HG03565 (cell line): Measurements from ENCODE around the gene SLC49A4.

ENCODE experiments used
- ATAC-seq: cut with Tn5 transposase; IDR thresholded peaks from one replicate; pipeline ENCODE4 v1.9.1; 2021; ENCODE audit warnings: mild to moderate bottlenecking, moderate library complexity; ENCODE audit not compliant: unreplicated experiment

The SLC49A4 gene

DNA sequence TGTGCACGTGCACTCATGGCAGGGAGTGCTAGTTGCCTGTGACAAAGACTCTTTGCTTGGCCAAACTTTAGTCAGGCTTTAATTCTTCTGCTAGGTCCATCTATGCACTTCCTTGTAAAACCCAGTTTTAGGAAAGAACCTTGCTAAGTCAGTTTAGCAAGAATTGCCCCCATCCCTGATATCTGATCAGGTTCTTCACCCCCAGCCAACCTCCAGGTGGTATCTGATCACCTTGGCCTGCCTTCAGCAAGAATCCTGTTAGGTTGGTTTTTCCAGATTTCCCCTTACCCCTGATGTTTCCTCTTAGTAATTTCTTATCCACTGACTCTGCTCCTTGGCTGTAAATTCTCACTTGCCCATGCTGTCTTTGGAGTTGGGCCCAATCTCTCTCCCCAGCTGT lies 9.6 kb upstream of the SLC49A4 start:
- ATAC-seq = no peak

DNA sequence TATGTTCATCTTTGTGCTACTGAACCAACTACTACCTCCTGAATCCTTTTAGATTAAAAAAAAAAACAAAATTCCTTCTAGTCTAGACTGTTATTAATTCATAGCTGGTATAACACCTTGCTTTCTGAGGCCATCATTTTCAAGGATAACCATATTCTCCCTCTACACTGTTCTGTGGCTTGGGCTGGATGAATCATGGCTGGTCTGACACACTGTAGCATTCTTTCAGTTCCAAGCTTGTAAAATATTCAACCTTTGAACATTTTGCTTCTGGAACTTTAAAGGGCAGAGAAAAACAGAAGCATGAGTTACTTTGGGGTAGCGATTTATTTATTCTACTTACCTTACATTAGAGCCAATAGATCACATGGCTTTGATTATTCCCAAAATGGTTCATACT lies 8.8 kb upstream of the SLC49A4 start:
- ATAC-seq = no peak

DNA sequence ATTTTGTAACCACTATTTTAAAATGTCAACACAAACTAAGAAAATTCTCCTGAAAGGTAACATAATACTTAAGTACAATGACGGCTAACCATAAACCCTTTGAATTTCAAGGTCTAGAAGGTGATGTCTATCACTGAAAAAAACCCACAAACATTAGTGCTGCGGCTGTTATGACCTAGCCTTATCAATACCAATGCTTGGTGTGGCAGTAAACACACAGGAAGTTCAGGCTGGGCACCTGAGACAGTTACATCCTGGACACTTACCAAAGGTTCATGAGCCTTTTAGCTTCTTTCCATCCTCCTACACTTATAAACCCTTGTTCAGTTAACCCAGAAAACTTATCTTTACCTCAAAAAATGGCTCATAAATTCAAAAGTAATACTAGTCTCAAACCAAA lies 7.0 kb upstream of the SLC49A4 start:
- ATAC-seq = no peak

DNA sequence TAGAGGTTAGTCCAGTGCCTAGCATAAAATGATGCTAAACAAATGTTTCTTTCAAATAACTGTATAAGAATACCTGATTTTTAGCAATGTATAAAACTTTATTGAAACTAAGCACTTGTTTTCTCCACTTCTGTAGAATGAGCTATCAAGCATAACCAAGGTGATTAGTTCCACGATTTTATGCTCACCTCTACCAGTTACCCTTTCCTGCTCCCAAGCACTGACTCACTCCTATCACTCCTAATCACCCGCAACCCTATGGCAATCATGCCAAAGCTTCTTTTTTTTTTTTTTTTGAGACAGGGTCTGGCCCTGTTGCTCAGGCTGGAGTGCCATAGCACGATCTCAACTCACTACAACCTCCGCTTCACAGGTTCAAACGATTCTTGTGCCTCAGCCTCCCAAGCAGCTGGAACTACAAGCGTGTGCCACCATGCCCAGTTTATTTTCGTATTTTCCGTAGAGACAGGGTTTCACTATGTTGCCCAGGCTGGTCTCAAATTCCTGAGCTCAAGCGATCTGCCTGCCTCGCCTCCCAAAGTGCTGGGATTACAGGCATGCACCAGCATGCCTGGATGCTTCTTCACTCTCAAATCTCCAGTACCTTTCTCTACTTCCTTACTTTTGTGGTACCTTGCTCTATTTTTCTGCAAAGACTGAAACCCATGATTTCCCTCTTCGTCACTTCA lies 5.1 kb upstream of the SLC49A4 start:
- ATAC-seq = no peak

DNA sequence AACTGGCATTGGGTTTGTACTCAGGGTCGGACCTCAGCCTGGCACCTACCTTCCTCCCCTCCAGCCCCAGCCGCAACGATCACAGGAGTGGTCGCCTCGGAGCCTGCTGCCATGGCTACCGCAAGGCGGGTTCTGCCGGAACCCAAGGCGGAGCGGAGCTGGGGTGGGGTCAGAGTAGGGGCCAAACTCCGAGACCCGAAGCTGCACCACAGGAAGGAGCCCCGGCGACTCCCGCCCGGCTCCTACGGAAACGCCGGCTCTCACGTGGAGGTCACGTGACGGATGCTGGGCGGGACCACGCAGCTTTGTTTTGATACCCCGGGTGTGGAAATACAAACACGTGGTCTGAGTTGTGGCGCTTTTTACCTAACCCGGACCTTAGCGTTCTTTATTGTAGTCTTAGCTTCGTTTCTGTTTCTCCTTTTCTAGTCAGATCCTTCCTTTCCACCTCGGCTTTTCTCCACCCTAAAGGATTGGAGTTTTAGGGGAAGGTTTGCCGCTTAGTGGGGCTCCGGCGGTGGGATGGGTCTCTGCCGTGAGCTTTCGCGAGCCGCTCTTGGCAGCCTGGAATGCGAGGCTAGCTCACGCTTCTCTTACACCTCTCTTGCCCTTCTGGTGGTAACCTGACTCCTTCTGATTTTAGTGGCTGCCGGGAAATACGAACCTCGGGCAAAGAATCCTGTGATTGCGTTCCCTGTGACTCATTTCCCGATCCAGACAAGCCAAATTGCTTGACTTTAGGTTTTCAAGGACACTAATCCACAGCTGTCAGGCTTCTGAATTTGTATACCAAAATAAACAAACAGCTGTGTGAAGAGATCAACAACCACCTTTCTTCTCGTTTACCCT lies 1.1 kb upstream of the SLC49A4 start, which contains the start of gene HSPBAP1:
HSPBAP1 (minus strand) TSS at position 264 of the 849 bp plus-strand sequence; CDS start at position 113, 151 bp downstream.
- ATAC-seq = peak; percentile 54

DNA sequence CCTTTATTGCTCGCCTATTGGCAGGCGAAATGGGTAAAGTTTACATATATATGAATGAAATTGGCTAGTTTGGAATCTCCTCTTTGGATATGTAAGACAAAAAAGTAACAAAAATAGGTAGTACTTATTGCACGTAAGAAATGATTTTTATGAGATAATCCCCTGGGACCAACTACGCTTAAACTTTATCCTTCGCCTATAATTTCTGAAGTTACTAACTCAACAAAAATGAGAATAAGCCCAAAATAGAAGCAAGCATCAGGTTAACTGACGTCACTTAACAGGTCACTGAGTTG lies 438 bp upstream of the SLC49A4 start:
- ATAC-seq = no peak

DNA sequence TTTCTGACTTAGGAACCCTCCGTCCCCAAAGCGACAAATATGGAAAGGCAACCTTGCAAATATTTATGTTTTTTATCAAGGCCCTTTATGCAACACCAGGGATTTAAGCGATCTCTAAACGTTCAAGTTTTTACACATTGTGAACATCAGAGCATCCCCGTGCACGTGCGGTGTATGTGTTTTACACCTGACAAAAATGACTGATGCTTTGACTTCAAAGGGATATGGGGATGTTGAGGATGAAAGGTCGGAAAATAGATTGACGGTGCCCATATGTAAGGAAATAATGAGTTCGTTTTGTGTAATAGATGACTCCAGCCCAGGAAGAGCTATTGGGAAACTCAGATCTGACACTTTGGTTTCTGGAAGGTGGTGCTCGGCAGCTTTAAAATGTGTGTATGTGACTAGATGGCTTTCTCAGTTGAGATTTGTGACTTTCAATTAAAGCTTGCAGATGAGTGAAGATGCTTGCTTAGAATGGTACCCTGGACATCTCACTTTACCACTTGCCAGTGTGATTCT lies 866 bp downstream of the SLC49A4 start:
- no peak for ATAC-seq

DNA sequence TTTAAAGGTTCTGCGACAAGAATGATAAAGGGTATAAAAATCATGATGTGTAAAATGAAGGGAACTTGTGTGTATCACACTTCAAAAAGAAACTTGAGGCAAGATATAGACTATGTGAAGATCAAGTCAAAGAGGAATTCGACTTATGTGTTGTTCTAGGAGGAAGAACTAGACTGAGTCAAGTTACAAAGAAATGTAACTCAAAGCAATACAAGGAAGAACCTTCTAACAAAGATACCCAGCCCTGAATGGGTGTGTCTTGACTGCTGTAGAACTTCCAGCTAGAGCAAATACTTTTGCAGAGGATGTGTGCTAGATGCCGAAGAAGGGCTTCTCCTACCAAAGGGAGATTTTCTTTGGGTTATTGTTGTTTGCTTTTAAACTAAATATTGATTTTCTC lies 2.4 kb downstream of the SLC49A4 start:
- ATAC-seq = no peak

DNA sequence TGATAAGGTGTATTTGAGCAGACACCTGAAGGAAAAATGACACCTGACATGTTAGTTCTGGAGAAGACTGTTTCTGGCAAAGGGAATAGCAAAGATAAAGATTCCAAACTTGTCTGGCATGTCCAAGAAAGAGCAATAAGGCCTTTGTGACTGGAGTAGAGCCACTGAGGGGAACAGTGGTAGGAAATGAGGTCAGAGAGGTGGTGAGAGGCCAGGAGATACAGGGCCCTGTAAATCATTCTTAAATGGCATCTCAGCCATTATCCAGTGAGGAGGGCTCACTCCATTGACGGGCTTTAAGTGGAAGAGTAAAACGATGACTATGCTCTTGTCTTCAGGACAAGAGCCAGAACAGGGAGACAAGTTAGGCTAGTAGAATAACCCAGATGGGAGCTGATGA lies 4.5 kb downstream of the SLC49A4 start:
- ATAC-seq = no peak

DNA sequence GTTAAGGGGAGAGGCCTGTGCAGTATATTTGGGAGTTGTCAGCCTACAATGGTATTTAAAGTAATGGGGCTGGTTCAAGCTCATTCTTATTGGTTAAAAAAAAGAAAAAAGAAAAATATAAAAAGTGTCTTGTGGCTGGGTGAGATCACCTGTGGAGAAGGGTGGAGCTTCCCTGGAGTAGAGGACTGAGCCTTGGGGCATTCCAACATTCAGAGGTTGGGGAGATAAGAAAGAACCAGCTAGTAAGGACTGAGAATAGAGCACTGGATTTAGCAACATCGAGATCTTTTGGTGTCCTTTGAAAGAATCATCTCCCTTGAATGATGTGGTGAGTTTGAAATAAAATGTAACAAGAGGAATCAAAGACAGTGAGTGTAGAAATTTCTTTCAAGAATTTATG lies 5.2 kb downstream of the SLC49A4 start:
- ATAC-seq = no peak

DNA sequence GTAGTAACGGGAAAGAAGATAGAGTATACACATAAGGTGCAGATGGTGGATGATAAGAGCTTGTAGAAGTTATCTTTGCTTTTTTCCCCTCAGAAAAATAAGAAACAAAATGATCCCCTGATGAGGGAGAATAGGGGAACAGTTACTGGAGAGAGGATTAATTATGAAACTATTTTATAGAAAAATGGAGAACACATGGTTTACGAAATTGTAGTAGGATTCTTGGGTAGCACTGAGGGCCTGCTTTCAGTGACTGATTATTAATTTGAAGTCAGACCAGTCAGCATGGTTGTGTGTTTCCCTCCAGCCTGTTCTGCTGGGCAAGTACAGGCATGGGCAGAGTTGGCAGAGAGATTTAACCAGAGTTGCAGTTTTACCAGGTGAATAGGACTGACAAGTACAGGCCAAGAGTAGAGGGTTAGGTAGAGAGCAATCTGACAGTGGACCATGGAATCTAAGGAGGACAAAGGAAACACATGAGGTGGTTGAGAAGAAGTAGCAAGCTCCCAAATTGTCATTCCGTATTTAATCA lies 5.9 kb downstream of the SLC49A4 start:
- ATAC-seq = no peak

DNA sequence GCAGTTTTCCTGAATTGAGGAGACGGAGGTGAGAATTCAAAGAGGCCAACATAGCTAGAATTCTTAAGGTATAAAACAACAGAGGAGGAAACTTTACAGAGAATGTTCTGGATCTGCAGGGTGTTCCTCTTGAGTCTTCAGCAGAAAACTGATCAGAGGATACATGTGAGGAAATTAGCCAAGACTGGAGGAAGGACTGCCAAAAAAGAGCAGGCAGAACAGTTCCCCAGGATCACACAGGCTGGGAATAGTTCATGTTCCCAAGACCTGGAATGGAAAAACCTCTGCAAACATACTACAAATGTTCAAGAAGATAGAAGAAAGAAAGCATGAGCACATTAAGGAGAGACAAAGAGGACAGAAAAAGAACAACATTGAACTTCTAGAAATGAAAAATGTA lies 7.5 kb downstream of the SLC49A4 start:
- no peak for ATAC-seq

DNA sequence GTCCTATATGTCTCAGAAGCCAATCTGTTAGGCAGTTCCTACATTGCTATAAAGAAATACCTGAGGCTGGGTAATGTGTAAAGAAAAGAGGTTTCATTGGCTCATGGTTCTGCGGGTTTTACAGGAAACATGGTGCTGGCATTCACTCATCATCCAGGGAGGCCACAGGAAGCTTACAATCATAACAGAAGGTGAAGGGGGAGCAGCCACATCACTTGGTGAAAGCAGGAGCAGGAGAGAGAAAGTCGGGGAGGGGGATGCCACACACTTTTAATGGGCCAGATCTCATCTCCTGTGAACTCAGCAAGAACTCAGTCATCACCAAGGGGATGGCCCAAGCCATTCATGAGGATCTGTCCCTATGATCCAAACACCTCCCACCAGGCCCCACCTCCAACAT lies 9.1 kb downstream of the SLC49A4 start:
- no peak for ATAC-seq

DNA sequence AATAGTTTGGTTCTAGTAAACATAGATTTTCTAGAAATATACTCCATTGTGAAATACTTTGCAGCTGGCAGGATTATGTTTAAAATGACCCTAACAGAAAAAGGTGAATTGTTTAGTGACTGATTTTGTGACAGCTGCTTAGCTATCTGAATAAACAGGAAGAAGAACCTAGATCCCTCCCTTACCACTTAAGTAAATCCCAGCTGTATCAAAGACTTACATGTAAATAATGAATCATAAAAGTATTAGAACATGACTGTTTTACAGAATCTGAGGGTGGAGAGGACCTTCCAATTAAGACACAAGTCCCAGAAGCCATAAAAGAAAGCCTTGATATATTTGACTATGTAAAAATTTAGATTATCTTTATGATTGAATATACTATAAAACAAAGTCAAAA lies 15.9 kb downstream of the SLC49A4 start:
- ATAC-seq = no peak

DNA sequence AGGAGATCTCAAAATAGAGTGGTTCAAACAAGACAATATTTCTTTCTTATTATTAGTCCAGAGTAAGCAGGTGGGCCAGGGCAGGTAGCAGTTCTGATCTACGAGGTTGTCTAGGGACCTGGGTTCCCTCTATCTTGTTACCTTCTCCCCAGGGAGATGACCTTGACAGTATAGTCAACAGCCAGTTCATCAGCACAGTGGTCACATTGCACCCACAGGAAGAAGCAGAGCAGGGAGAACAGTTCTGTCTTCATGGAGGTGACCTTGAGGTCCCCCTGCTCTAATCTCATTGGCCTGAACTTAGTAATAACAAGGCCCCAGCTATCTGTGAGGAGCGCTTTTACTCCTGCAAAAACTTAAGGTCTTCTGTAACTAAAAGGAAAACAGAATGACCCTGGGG lies 21.7 kb downstream of the SLC49A4 start:
- ATAC-seq = no peak

DNA sequence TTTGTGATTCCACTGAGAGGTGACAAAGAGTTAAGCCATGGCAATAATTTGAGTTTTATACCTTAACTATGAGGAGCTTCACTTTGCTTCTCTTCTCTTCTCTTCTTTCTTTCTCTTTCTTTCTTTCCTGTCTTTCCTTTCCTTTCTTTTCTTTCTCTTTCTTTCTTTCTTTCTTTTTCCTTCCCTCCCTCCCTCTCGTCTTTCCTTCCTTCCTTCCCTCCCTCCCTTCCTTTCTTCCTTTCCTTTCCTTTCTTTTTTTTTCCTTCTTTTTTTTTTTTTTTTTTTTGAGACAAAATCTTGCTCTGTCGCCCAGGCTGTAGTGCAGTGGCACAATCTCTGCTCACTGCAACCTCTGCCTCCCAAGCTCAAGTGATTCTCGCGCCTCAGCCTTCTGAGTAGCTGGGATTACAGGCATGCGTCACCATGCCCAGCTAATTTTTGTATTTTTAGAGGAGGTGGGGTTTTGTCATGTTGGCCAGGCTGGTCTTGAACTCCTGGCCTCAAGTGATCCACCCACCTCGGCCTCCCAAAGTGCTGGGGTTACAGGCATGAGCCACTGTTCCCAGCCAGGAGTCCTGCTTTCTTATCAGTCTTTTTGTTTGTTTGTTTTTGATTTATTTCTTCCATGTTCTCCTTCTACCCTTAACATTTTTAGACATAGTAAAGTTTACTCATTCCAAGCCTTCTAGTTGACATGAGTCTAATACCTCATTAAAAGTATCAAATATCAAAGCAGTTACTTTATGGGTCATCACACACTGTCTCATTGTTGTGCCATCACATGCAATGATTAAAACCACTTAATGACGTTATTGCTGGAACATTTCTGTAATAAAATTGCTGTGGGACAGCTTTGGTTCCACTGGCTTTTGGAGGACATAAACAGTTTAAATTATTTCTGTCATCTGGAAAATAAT lies 29.9 kb downstream of the SLC49A4 start:
- ATAC-seq = no peak

DNA sequence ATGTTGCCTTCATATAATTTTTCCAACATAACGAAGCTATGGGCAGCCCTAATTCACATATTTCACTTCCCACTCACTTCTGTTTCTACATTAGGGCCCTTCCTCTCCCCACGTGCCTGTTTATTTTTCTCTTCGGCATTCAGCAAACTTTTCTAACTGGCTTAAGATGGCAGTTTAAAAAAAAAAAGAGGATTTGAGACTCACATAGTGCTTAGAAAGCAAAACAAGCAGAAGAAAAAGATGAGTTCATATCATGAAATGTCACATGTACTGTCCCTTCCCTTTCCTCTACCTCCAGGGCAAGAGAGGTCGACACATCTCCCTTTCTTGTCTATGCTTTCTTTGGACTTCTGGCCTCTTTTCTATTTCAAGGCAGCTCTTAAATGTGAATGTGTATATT lies 30.6 kb downstream of the SLC49A4 start:
- no peak for ATAC-seq

DNA sequence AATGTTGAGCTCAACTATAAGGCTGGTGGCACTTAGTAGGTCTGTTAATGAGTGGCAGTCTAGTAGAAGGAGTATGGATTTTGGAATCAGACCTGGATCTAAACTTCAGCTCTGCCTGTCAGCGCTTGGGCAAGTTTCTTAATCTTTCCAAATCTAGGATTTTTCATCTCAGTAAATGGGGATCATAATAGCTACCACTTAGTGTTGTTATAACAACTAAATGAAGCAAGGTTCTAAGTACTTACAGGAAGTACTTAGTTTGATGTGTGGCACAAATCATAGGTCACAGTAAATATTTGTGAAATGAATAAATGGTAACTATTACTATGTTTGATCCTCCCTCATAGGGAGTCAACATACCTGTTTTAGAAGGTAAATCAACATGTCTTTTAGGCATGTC lies 31.4 kb downstream of the SLC49A4 start:
- no peak for ATAC-seq

DNA sequence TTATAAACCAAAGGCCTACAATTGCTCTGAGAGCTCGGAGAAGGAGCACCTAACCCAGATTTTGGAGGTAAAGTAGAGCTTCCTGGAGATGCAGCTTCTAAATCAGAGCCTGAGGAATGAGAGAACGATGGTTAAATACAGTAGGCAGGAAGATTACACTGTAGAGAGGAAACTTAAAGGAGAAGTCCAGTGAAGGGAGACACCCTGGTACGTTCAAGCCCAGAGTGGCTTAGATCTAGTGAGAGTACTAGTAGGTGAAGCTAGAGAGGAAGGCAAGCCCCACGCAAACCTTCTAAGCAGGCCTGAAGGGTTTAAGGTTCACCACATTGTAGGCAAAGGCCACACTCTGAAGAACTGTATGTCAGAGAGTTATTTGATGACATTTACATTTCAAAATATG lies 33.4 kb downstream of the SLC49A4 start:
- no peak for ATAC-seq

DNA sequence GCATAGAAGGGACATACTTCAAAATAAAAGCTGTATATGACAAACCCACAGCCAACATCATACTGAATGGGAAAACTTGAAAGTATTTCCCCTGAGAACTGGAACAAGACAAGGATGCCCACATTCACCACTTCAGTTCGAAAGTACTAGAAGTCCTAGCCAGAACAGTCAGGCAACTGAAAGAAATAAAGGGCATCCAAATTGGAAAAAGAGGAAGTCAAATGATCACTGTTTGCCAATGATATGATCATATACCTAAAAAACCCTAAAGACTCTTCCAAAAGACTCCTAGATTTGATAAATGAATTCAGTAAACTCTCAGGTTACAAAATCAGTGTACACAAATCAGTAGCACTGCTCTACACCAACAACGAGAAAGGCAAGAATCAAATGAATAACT lies 40.7 kb downstream of the SLC49A4 start:
- ATAC-seq = no peak

DNA sequence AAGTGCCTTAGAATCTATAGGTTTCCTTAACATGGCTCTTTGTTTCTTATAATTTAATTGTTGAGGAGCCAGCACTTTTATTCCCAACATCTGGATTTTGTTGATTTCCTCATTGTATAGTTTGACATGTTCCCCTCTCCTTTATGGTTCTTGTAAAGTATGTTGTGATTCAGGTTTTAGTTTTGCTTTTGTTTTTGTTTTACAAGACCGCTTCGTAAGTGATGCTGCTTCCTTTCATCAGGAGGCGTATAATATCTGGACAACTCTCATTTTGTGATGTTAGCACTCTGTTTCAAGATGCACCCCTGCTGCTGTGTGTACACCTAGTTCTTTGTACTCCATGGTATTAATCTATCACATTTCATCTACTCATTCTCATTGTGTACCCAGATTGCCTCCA lies 48.7 kb downstream of the SLC49A4 start:
- ATAC-seq = no peak
